Panc1 (cell line): ENCODE measurements around the gene ZRANB1. TPM values are rescaled to one million over a fixed set of nuclear protein-coding genes. Genes with fewer than 3 reads are reported as not detected.

Source experiments
- ATAC-seq: fragments of 200-7000 bp; cut with Tn5 transposase; 2 replicates; pipeline ENCODE4 v1.9.1; 2020; ENCODE audit warnings: mild to moderate bottlenecking, moderate library complexity
- BruUV-seq: library from RNA; stranded (reverse); fragments of 400-500 nt; replicated peaks from 2 replicates; lab custom pipeline; 2021; lab: Mats Ljungman, UMichigan
- CTCF ChIA-PET: fragments of 300-600 bp; sonication (Branson Sonifier 250); formaldehyde crosslinking; loops from one replicate; lab custom pipeline; 2022; ENCODE audit warnings: antibody characterized with exemption; lab: Charles Lee
- POLR2A ChIA-PET: fragments of 300-600 bp; sonication (Branson Sonifier 250); formaldehyde crosslinking; loops from one replicate; lab custom pipeline; 2022; ENCODE audit warnings: antibody characterized with exemption; lab: Charles Lee
- DNase-seq: peaks from one replicate; pipeline ENCODE4 v3.0.0-alpha.2; 2010; ENCODE audit warnings: low read depth, low spot score
- H3K27ac ChIP-seq: 2 replicates; pipeline ENCODE4 v1.5.1; 2011; ENCODE audit warnings: mild to moderate bottlenecking, low read length, inconsistent platforms
- H3K27me3 ChIP-seq: fragments of 200-500 bp; sonication (Bioruptor generic); 2 replicates; pipeline ENCODE4 v1.6.0; 2014; ENCODE audit warnings: low read length, inconsistent platforms; ENCODE audit not compliant: control insufficient read depth, insufficient read depth
- H3K36me3 ChIP-seq: fragments of 200-500 bp; sonication (Bioruptor generic); 2 replicates; pipeline ENCODE4 v1.5.1; 2014; ENCODE audit warnings: inconsistent platforms, mild to moderate bottlenecking, low read length, moderate library complexity; ENCODE audit not compliant: control insufficient read depth, insufficient read depth
- H3K4me1 ChIP-seq: 2 replicates; pipeline ENCODE4 v1.5.1; 2011; ENCODE audit warnings: inconsistent platforms, mild to moderate bottlenecking, low read length, moderate library complexity; ENCODE audit not compliant: control insufficient read depth, insufficient read depth
- H3K4me3 ChIP-seq, 2 experiments: 2 replicates each; pipeline ENCODE4 v1.5.1; 2011 to 2012; ENCODE audit warnings: low read depth in 2 of 2, low read length in 2 of 2, mild to moderate bottlenecking in 2 of 2, inconsistent platforms in 1 of 2, moderate library complexity in 1 of 2
- H3K9me3 ChIP-seq: fragments of 200-500 bp; sonication (Bioruptor generic); 2 replicates; pipeline ENCODE4 v1.5.1; 2014; ENCODE audit warnings: low read depth, mild to moderate bottlenecking, inconsistent platforms, low read length, moderate library complexity; ENCODE audit not compliant: control insufficient read depth, insufficient read depth
- POLR2AphosphoS5 ChIP-seq: IDR thresholded peaks from 2 replicates; pipeline ENCODE4 v1.6.1; 2012; ENCODE audit warnings: mild to moderate bottlenecking, low read depth, low read length, moderate library complexity
- SIN3A ChIP-seq: IDR thresholded peaks from 2 replicates; pipeline ENCODE4 v1.6.1; 2012; ENCODE audit warnings: low read depth, mild to moderate bottlenecking, low read length, moderate library complexity, borderline replicate concordance; ENCODE audit not compliant: insufficient read depth
- TCF7L2 ChIP-seq: IDR thresholded peaks from 2 replicates; pipeline ENCODE4 v1.6.1; 2011; ENCODE audit warnings: mild to moderate bottlenecking, low read depth, low read length, inconsistent platforms
- in situ Hi-C: cut with HindIII; loops from 2 replicates; pipeline ENCODE4 v1.10.0; 2016; ENCODE audit warnings: low sequenced_read_pairs, low pct_unique_long_range_greater_than_20kb
- intact Hi-C: fragments of 100-400 bp; cut with micrococcal nuclease; formaldehyde crosslinking; loops from one replicate; pipeline ENCODE4 v1.10.0; 2022; ENCODE audit not compliant: unreplicated experiment
- total RNA-seq: library from RNA; stranded (reverse); gene quantifications from one replicate; pipeline ENCODE4 v1.2.1, GENCODE V29; 2021; ENCODE audit not compliant: unreplicated experiment
- TF ChIP-seq, protein P1 (sequence below), 2 experiments: IDR thresholded peaks; 2 replicates each; pipeline ENCODE4 v1.6.1; 2011 to 2012; ENCODE audit warnings: low read depth in 2 of 2, control low read depth in 1 of 2, low read length in 1 of 2, mild to moderate bottlenecking in 1 of 2, moderate library complexity in 1 of 2; ENCODE audit not compliant: insufficient read depth in 1 of 2
- TF ChIP-seq, protein P2 (sequence below): fragments of 450-650 bp; IDR thresholded peaks from 2 replicates; pipeline ENCODE4 v1.5.1; 2017; ENCODE audit warnings: mild to moderate bottlenecking

ZRANB1 gene
- total RNA-seq, 1 experiment from 2014 or later = 23.2 TPM

DNA sequence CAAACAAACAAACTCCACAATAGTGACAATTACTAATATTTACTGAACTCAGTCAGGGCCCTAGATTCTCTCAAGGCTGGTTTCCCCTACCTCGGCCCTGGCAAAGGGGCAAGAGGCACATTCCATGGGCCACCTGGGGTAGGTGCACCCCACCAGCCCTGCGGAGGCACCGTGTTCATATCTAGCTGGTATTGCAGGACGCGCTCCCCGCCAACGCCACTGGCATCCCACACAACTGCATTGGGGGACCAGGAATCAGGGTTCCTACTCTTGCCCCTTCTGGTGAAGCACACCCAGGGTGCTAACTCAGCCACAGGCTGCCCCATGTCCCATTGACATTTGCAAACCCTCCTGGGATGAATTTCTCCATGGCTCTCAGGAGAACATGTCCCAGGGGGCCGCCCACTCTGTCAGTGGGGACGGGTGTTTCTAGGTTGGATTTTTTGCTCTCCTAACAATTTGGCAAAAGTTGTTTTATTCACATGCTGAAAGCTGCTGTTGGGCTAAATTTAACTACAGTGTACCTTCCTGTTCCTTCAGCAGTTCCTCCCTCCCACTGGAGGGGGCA is 76.7 kb downstream of the ZRANB1 start:
- CTCF ChIA-PET = no interaction called here
- DNase-seq = no peak
- Histone ChIP-seq H3K27me3 (no peaks in the 10 kb centered on the region), H3K9me3 (no peaks in the 10 kb centered on the region), H3K36me3 (no peaks in the 10 kb centered on the region), H3K4me1 (no peaks in the 10 kb centered on the region), H3K4me3 (no peak overlapping the region), H3K27ac (no peak overlapping the region)
- POLR2A ChIA-PET = no interaction called here
- TF ChIP-seq, protein P1, sequence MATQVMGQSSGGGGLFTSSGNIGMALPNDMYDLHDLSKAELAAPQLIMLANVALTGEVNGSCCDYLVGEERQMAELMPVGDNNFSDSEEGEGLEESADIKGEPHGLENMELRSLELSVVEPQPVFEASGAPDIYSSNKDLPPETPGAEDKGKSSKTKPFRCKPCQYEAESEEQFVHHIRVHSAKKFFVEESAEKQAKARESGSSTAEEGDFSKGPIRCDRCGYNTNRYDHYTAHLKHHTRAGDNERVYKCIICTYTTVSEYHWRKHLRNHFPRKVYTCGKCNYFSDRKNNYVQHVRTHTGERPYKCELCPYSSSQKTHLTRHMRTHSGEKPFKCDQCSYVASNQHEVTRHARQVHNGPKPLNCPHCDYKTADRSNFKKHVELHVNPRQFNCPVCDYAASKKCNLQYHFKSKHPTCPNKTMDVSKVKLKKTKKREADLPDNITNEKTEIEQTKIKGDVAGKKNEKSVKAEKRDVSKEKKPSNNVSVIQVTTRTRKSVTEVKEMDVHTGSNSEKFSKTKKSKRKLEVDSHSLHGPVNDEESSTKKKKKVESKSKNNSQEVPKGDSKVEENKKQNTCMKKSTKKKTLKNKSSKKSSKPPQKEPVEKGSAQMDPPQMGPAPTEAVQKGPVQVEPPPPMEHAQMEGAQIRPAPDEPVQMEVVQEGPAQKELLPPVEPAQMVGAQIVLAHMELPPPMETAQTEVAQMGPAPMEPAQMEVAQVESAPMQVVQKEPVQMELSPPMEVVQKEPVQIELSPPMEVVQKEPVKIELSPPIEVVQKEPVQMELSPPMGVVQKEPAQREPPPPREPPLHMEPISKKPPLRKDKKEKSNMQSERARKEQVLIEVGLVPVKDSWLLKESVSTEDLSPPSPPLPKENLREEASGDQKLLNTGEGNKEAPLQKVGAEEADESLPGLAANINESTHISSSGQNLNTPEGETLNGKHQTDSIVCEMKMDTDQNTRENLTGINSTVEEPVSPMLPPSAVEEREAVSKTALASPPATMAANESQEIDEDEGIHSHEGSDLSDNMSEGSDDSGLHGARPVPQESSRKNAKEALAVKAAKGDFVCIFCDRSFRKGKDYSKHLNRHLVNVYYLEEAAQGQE (IDR thresholded peaks at IDR 0.05; ENCODE audit: insufficient read depth in 1 of 2, low read depth in 2 of 2, low read length in 1 of 2) = no peak
- no peak for TF ChIP-seq TCF7L2
- no peak for TF ChIP-seq POLR2AphosphoS5
- no peak for TF ChIP-seq SIN3A
- TF ChIP-seq, protein P2, sequence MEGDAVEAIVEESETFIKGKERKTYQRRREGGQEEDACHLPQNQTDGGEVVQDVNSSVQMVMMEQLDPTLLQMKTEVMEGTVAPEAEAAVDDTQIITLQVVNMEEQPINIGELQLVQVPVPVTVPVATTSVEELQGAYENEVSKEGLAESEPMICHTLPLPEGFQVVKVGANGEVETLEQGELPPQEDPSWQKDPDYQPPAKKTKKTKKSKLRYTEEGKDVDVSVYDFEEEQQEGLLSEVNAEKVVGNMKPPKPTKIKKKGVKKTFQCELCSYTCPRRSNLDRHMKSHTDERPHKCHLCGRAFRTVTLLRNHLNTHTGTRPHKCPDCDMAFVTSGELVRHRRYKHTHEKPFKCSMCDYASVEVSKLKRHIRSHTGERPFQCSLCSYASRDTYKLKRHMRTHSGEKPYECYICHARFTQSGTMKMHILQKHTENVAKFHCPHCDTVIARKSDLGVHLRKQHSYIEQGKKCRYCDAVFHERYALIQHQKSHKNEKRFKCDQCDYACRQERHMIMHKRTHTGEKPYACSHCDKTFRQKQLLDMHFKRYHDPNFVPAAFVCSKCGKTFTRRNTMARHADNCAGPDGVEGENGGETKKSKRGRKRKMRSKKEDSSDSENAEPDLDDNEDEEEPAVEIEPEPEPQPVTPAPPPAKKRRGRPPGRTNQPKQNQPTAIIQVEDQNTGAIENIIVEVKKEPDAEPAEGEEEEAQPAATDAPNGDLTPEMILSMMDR = no peak
- intact Hi-C loops (no loop called here), in situ Hi-C loops (no loop called here)
- BruUV-seq = no TSS peak
- ATAC-seq = no peak

- CTCF ChIA-PET = no interaction called here
Observed at GRCh38 chr10:125020386-125020785, 78.5 kb downstream of the ZRANB1 start.

More at GRCh38 chr10:125020386-125020785, 78.5 kb downstream of the ZRANB1 start:
- POLR2A ChIA-PET = no interaction called here
- Histone ChIP-seq H3K27ac (no peak overlapping the region), H3K4me1 (no peaks in the 10 kb centered on the region), H3K9me3 (no peaks in the 10 kb centered on the region), H3K27me3 (no peaks in the 10 kb centered on the region), H3K4me3 (no peak overlapping the region), H3K36me3 (no peaks in the 10 kb centered on the region)
- BruUV-seq = no TSS peak
- TF ChIP-seq, protein P2 = no peak
- TF ChIP-seq SIN3A (no peak), TCF7L2 (no peak)
- in situ Hi-C loops = no loop called here
- intact Hi-C loops = no loop called here
- ATAC-seq = no peak
- DNase-seq = no peak
